Endothelial cell of umbilical vein (primary cell): ENCODE data around the gene KCND2.

Source experiments
- CTCF ChIP-seq, 2 donors: IDR thresholded peaks; 1 replicate in 1 of 2; 2 replicates in 1 of 2; pipeline ENCODE4 v1.5.1; 2011; ENCODE audit warnings: low read length in 2 of 2, mild to moderate bottlenecking in 2 of 2, moderate library complexity in 2 of 2, control low read depth in 1 of 2, inconsistent platforms in 1 of 2, low read depth in 1 of 2; ENCODE audit not compliant: insufficient read depth in 1 of 2; ENCODE audit errors: extremely low read depth in 1 of 2
- EZH2 ChIP-seq: IDR thresholded peaks from 2 replicates; pipeline ENCODE4 v1.6.1; 2012; ENCODE audit warnings: borderline replicate concordance, low read depth, mild to moderate bottlenecking, moderate library complexity, low read length, inconsistent platforms; ENCODE audit not compliant: severe bottlenecking
- FOS ChIP-seq: IDR thresholded peaks from 2 replicates; pipeline ENCODE4 v1.6.1; 2011; ENCODE audit warnings: mild to moderate bottlenecking, low read length, moderate library complexity, borderline replicate concordance; ENCODE audit not compliant: insufficient read depth
- GATA2 ChIP-seq: IDR thresholded peaks from 2 replicates; pipeline ENCODE4 v1.7.0; 2011; ENCODE audit warnings: low read depth, mild to moderate bottlenecking, moderate library complexity, mixed read lengths, low read length; ENCODE audit not compliant: insufficient read length, insufficient read depth
- JUN ChIP-seq: IDR thresholded peaks from 2 replicates; pipeline ENCODE4 v1.6.1; 2011; ENCODE audit warnings: borderline replicate concordance, low read depth; ENCODE audit not compliant: insufficient read length, insufficient read depth
- MAX ChIP-seq: IDR thresholded peaks from 2 replicates; pipeline ENCODE4 v1.6.1; 2011; ENCODE audit not compliant: insufficient read depth, insufficient read length
- MYC ChIP-seq: IDR thresholded peaks from one replicate; pipeline ENCODE4 v1.6.1; 2011; ENCODE audit warnings: mild to moderate bottlenecking, low read depth, low read length
- POLR2A ChIP-seq: IDR thresholded peaks from 2 replicates; pipeline ENCODE4 v1.6.1; 2012; ENCODE audit warnings: low read depth, mild to moderate bottlenecking, control low read depth, low read length
- POLR2AphosphoS5 ChIP-seq: IDR thresholded peaks from 2 replicates; pipeline ENCODE4 v1.6.1; 2012; ENCODE audit warnings: low read depth, mild to moderate bottlenecking, control low read depth, low read length, moderate library complexity; ENCODE audit not compliant: insufficient read depth

- TF ChIP-seq CTCF (IDR thresholded peaks at IDR 0.05; ENCODE audit: extremely low read depth in 1 of 2, insufficient read depth in 1 of 2, low read depth in 1 of 2, low read length in 2 of 2) (no peak), EZH2 (no peak), MAX (no peak), MYC (no peak), POLR2AphosphoS5 (no peak), POLR2A (no peak), FOS (no peak), JUN (no peak), GATA2 (no peak)
Observed at GRCh38 chr7:120760851-120761250, 487.9 kb downstream of the KCND2 start.
